ENCODE data around the gene RPS6KA2.
"Not testable (repeated sequence)": the region's sequence is repeated elsewhere in the genome, so short reads cannot be mapped to it uniquely, and the experiment has no call there.

Gene RPS6KA2

DNA sequence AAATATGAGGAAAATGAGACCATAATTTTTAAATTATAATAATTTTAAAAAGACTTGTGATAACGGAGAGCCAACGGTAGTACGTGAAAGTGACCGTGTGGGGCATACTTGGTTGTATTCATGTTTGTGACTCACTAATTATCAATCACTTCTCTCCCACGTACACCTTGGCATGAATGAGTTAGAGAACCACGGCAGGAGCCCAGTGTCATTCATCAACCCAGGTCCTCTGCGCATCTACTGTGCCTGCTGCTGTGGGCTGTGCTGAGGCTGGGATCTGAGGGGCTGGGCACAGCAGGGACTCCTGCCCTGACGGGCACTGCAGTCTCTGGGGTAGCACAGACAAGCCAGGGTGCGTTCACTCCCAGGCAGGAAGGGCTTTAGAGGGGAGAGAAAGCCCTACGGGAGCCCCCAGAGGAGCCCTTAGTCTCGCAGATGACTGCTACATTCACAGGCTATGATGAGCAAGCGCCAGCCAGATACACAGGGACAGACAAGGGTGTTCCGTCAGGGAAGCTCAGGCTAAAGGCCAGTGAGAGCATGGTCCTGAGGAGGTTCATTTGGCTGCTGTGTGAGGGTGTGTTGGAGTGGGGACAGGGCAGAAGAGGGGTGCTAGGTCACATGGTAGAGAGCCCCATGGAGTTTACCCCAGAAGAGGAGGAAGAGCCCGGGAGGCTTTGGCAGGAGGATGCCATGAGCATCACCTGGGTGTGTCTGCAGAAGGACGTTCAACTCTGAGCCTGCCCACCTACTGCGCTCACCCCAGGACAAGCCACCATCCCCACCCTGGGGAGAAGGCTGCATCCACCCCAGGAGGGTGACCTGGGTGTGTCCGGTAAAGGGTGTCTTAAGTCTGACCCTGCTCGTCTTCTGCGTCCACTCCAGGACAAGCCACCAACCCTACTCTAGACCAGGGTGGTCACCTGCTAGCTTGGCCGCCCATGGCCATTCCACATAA is 8.2 kb upstream of the RPS6KA2 start:
- no peaks in the 10 kb centered on the region for H3K36me3 ChIP-seq (ENCODE audit: control insufficient read depth, insufficient read depth, low read length)
- WGBS, 2 experiments: 85 to 86% methylated on average over 16 to 20 of the region's 20 CpGs
- no peak overlapping the region for H3K4me3 ChIP-seq (ENCODE audit: insufficient read depth, low read depth, low read length)
- no peaks in the 10 kb centered on the region for H3K9me3 ChIP-seq (ENCODE audit: control insufficient read depth, low read length)
- no peak overlapping the region for H3K27ac ChIP-seq (ENCODE audit: insufficient read depth, low read depth, low read length, poor library complexity, severe bottlenecking)
- peaks cover 9% of the 10 kb centered on the region for H3K27me3 ChIP-seq (ENCODE audit: control insufficient read depth, insufficient read depth, low read length, poor library complexity, severe bottlenecking)
- H3K4me1 ChIP-seq (ENCODE audit: control insufficient read depth, insufficient read depth, low read length): no peaks in the 10 kb centered on the region

- H3K36me3 ChIP-seq (ENCODE audit: control insufficient read depth, insufficient read depth, low read length); H3K9me3 ChIP-seq (ENCODE audit: control insufficient read depth, low read length); H3K4me3 ChIP-seq (ENCODE audit: insufficient read depth, low read depth, low read length); H3K4me1 ChIP-seq (ENCODE audit: control insufficient read depth, insufficient read depth, low read length); H3K27ac ChIP-seq (ENCODE audit: insufficient read depth, low read depth, low read length, poor library complexity, severe bottlenecking): not testable (repeated sequence)
- 89 to 95% methylated on average over 4 of the region's 4 CpGs for WGBS, 2 experiments
- H3K27me3 ChIP-seq (ENCODE audit: control insufficient read depth, insufficient read depth, low read length, poor library complexity, severe bottlenecking): peaks cover 16% of the 10 kb centered on the region
Measured at GRCh38 chr6:166634581-166634980, 7.5 kb upstream of the RPS6KA2 start.

- H3K9me3 ChIP-seq (ENCODE audit: control insufficient read depth, low read length): no peaks in the 10 kb centered on the region
- no peaks in the 10 kb centered on the region for H3K36me3 ChIP-seq (ENCODE audit: control insufficient read depth, insufficient read depth, low read length)
- 89 to 90% methylated on average over 26 of the region's 26 CpGs for WGBS, 2 experiments
- no peak overlapping the region for H3K4me3 ChIP-seq (ENCODE audit: insufficient read depth, low read depth, low read length)
- H3K4me1 ChIP-seq (ENCODE audit: control insufficient read depth, insufficient read depth, low read length): no peaks in the 10 kb centered on the region
- no peak overlapping the region for H3K27ac ChIP-seq (ENCODE audit: insufficient read depth, low read depth, low read length, poor library complexity, severe bottlenecking)
- peaks cover 23% of the 10 kb centered on the region for H3K27me3 ChIP-seq (ENCODE audit: control insufficient read depth, insufficient read depth, low read length, poor library complexity, severe bottlenecking)
Measured at GRCh38 chr6:166633732-166634535, 6.9 kb upstream of the RPS6KA2 start.

DNA sequence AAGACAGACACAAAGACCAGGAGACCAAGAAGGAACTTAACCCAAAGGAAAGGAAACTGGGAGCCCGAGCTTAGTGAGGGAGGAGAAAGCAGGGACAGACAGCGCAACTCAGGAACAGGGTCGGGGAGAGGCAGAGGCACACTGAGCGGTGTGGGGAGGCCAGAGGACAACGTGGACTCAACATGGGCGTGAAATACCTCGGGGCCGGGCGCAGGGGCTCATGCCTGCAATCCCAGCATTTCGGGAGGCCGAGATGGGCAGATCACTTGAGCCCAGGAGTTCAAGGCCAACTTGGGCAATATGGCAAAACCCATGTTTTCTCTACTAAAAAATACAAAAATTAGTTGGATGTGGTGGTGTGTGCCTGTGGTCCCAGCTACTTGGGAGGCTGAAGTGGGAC is 5.7 kb upstream of the RPS6KA2 start:
- 94 to 95% methylated on average over 11 of the region's 11 CpGs for WGBS, 2 experiments
- Histone ChIP-seq H3K4me3 (ENCODE audit: insufficient read depth, low read depth, low read length) (no peak overlapping the region), H3K36me3 (ENCODE audit: control insufficient read depth, insufficient read depth, low read length) (no peaks in the 10 kb centered on the region), H3K27ac (ENCODE audit: insufficient read depth, low read depth, low read length, poor library complexity, severe bottlenecking) (no peak overlapping the region), H3K4me1 (ENCODE audit: control insufficient read depth, insufficient read depth, low read length) (peaks cover 8% of the 10 kb centered on the region), H3K27me3 (ENCODE audit: control insufficient read depth, insufficient read depth, low read length, poor library complexity, severe bottlenecking) (peaks cover 32% of the 10 kb centered on the region), H3K9me3 (ENCODE audit: control insufficient read depth, low read length) (no peaks in the 10 kb centered on the region)

DNA sequence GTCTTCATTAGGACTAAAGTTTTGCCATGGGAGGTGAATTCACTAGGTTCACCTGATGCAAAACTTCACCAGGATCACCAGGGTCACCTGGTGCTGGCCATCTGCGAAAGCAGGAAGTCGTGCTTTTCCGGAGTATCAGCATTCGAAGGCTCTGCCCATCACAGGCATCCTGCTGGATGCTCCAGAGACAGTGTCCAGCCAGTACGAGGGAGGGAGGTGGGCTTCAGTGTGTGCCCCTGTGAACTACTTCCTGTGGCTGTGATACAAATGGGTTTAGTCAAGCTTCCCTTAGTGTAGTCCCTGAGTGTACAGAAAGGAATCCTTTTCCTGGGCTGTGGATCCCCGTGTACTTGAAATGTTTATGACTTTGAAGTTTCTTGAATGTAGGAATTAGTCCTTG is 3.4 kb upstream of the RPS6KA2 start:
- Histone ChIP-seq H3K27ac (ENCODE audit: insufficient read depth, low read depth, low read length, poor library complexity, severe bottlenecking) (no peak overlapping the region), H3K36me3 (ENCODE audit: control insufficient read depth, insufficient read depth, low read length) (no peaks in the 10 kb centered on the region), H3K9me3 (ENCODE audit: control insufficient read depth, low read length) (no peaks in the 10 kb centered on the region), H3K4me3 (ENCODE audit: insufficient read depth, low read depth, low read length) (no peak overlapping the region), H3K27me3 (ENCODE audit: control insufficient read depth, insufficient read depth, low read length, poor library complexity, severe bottlenecking) (peaks cover 46% of the 10 kb centered on the region), H3K4me1 (ENCODE audit: control insufficient read depth, insufficient read depth, low read length) (peaks cover 14% of the 10 kb centered on the region)
- WGBS, 2 experiments: 89 to 92% methylated on average over 6 of the region's 6 CpGs

- H3K36me3 ChIP-seq (ENCODE audit: control insufficient read depth, insufficient read depth, low read length): no peaks in the 10 kb centered on the region
- no peaks in the 10 kb centered on the region for H3K9me3 ChIP-seq (ENCODE audit: control insufficient read depth, low read length)
- 86 to 90% methylated on average over 4 of the region's 5 CpGs for WGBS, 2 experiments
- H3K27ac ChIP-seq (ENCODE audit: insufficient read depth, low read depth, low read length, poor library complexity, severe bottlenecking): no peak overlapping the region
- peaks cover 49% of the 10 kb centered on the region for H3K27me3 ChIP-seq (ENCODE audit: control insufficient read depth, insufficient read depth, low read length, poor library complexity, severe bottlenecking)
- no peak overlapping the region for H3K4me3 ChIP-seq (ENCODE audit: insufficient read depth, low read depth, low read length)
- H3K4me1 ChIP-seq (ENCODE audit: control insufficient read depth, insufficient read depth, low read length): peaks cover 14% of the 10 kb centered on the region
Measured at GRCh38 chr6:166629628-166630027, 2.6 kb upstream of the RPS6KA2 start.

DNA sequence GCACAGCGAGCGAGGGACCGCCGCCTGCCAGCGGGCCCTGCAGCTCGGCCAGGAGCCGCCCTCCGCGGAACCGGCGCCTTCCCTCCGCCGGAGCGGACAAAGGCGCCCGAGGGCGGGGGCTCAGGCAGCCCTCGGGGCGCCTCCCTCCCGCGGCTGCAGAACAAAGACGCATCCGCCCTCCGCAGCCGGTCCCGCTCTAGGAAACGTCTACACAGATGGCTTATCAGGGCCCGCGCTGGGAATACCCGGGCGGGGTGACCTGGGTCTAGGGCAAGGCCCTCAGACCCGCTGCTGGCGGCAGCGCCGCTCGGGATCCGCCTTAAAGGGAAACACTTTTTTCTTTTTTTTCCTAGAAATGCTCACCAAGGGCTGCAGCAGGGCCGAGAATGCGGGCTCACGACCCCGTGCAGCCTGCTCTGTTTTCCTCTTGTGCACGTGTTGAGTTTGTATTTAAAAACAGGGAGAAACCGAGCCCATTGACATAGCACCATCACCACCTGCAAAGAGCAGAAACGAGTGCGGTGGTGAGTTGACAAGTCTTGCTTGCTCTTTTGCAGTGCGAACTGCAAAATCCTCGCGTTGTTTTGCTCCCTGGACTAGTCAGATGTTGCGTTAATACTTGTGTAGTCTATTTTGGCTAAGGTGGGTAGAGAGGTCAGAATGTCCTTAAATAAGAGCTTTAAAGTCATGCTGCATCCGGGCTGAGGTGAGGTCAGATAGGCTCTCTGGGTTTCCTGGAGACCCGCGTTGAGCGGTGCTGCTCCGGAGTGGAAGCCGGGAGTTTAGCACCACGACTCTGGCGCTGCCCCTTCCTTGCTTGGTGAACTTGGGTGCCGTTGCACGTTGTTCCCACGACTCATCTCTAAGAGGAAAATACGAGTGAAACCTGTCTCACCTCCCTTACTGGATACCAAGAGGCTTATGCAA is 1.1 kb upstream of the RPS6KA2 start:
- peaks cover 49% of the 10 kb centered on the region for H3K27me3 ChIP-seq (ENCODE audit: control insufficient read depth, insufficient read depth, low read length, poor library complexity, severe bottlenecking)
- H3K9me3 ChIP-seq (ENCODE audit: control insufficient read depth, low read length): no peaks in the 10 kb centered on the region
- WGBS, 2 experiments: 2% methylated on average over 60 to 61 of the region's 61 CpGs

DNA sequence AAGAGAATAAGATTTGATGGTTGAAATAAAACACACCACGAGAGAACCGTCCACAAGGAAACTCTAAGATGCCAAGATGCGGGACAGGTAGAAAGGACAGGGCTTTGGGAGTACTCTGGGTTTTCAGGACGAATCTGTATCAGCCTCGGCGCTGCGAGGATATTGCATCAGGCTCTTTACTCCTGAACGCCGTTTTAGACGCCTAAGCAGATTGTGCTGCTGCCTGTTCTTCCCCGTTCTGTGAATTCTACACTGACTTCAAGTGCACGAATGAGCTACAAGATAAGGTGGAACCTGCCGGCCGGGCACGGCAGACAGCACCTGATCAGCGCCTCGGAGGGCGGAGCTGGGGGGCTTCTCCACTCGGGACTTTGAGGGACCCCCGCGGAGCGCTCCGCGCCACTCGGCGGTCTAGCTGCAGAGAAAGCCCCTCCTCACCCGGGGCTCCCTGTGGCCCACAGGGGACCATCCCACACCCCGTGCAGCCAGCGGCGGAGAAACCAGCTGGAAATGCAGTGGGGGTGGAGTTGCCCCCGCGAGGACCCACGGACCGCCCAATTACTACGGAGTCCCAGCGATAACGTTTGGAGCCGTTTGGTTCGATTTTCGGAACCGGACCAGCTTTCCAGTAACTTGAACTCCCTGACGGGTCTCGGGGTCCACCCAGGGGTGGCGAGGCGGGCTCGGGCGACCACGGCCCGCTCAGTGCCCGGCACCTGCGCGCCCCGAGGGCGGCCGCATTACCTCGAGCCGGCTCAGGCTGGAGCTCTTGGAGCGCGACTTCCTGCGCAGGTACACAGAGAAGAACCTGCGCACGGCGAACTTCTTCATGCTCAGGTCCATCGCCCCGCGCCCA is 646 bp downstream of the RPS6KA2 start:
- Histone ChIP-seq H3K4me1 (ENCODE audit: control insufficient read depth, insufficient read depth, low read length) (peaks cover 14% of the 10 kb centered on the region), H3K36me3 (ENCODE audit: control insufficient read depth, insufficient read depth, low read length) (no peaks in the 10 kb centered on the region), H3K4me3 (ENCODE audit: insufficient read depth, low read depth, low read length) (peak overlapping the region; percentile 65), H3K27me3 (ENCODE audit: control insufficient read depth, insufficient read depth, low read length, poor library complexity, severe bottlenecking) (peaks cover 49% of the 10 kb centered on the region), H3K9me3 (ENCODE audit: control insufficient read depth, low read length) (no peaks in the 10 kb centered on the region), H3K27ac (ENCODE audit: insufficient read depth, low read depth, low read length, poor library complexity, severe bottlenecking) (no peak overlapping the region)
- 5% methylated on average over 66 of the region's 66 CpGs for WGBS, 2 experiments

More for the DNA sequence above, 1.1 kb upstream of the RPS6KA2 start:
- Histone ChIP-seq H3K4me3 (ENCODE audit: insufficient read depth, low read depth, low read length) (peak overlapping the region; percentile 51), H3K4me1 (ENCODE audit: control insufficient read depth, insufficient read depth, low read length) (peaks cover 14% of the 10 kb centered on the region), H3K27ac (ENCODE audit: insufficient read depth, low read depth, low read length, poor library complexity, severe bottlenecking) (peak overlapping the region; percentile 79), H3K36me3 (ENCODE audit: control insufficient read depth, insufficient read depth, low read length) (no peaks in the 10 kb centered on the region)

DNA sequence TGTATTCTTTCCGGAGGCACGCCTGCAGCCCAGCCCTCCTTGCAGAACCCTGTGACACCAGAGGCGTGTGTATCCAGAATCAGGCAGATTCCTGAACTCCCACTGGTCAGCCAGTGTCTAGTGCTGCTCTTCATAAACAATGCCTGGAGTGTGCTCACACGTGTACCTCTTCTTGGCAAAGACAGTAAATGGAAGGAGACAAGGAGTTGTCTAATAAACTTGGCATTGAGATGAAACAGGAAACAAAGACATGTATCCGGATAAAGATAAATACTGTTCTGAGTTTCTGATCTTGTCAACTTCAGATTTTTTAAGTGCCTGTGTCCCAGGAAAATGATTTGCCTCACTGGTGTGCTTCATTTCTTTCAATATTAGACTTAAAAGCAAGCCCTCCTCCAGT is 1.7 kb downstream of the RPS6KA2 start:
- Histone ChIP-seq H3K9me3 (ENCODE audit: control insufficient read depth, low read length) (no peaks in the 10 kb centered on the region), H3K27me3 (ENCODE audit: control insufficient read depth, insufficient read depth, low read length, poor library complexity, severe bottlenecking) (peaks cover 41% of the 10 kb centered on the region), H3K4me3 (ENCODE audit: insufficient read depth, low read depth, low read length) (no peak overlapping the region), H3K36me3 (ENCODE audit: control insufficient read depth, insufficient read depth, low read length) (no peaks in the 10 kb centered on the region), H3K27ac (ENCODE audit: insufficient read depth, low read depth, low read length, poor library complexity, severe bottlenecking) (no peak overlapping the region), H3K4me1 (ENCODE audit: control insufficient read depth, insufficient read depth, low read length) (peaks cover 14% of the 10 kb centered on the region)
- WGBS, 2 experiments: 75 to 82% methylated on average over 5 of the region's 5 CpGs
